ENCODE results near the gene EFNB3. TPM values are rescaled to one million over a fixed set of nuclear protein-coding genes. Genes with fewer than 3 reads are reported as not detected.
A peak's percentile ranks its signal among the peaks of the same experiment; 100 is the strongest.

Gene EFNB3
- total RNA-seq, 1 experiment from 2014 or later = 0.07 TPM

GRCh38 chr17:7656958-7657609, 47.9 kb upstream of the EFNB3 start:
- H2AFZ ChIP-seq (ENCODE audit: low read depth, low read length, poor library complexity, severe bottlenecking) = peak overlapping the region; percentile 35
- RAD21 ChIA-PET (ENCODE audit: low non-redundant PET in 1 of 2, low total read pairs in 2 of 2, uncharacterized antibody in 2 of 2, unreplicated experiment in 2 of 2) = no interaction called here
- intact Hi-C loops (cut with micrococcal nuclease) = no loop called here
- H3K27ac ChIP-seq (ENCODE audit: low read depth, low read length) = no peak overlapping the region
- no peak overlapping the region for H3K4me3 ChIP-seq (replicated peaks in 1 of 2; ENCODE audit: low read depth in 1 of 2, low read length in 2 of 2)
- H3K4me2 ChIP-seq (ENCODE audit: low read length) = peak overlapping the region; percentile 23; the same call in 1 of the 2 replicates
- TF ChIP-seq CTCF (IDR thresholded peaks at IDR 0.05 in 2 of 3, conservative IDR thresholded peaks at IDR 0.05 in 1 of 3; ENCODE audit: borderline replicate concordance in 1 of 3, insufficient read depth in 1 of 3, low read depth in 2 of 3, low read length in 2 of 3) (0 out of 6 replicates have a peak, but pooled peaks of 1 of the 3 experiments have one; percentile 7), YY1 (IDR thresholded peaks at IDR 0.05; ENCODE audit: extremely low read depth, insufficient replicate concordance, low read depth, low read length) (no peak)
- no peaks in the 10 kb centered on the region for H3K9me3 ChIP-seq (ENCODE audit: control insufficient read depth in 1 of 2, insufficient read depth in 1 of 2, low read depth in 1 of 2, low read length in 2 of 2)
- DNase-seq (ENCODE audit: low read depth, low spot score) (no peak), ATAC-seq (peak; percentile 50; the same call in 1 of the 2 replicates)
- H3K27me3 ChIP-seq (ENCODE audit: insufficient read depth, low read length) = no peaks in the 10 kb centered on the region; the same call in 1 of the 2 replicates
- no peaks in the 10 kb centered on the region for H4K20me1 ChIP-seq (ENCODE audit: insufficient read depth)
- no peaks in the 10 kb centered on the region for H3K79me2 ChIP-seq (ENCODE audit: insufficient read depth, low read length)
- CTCF ChIA-PET = interaction anchor here (1.3 kb wide), 1 partner anchor 25 kb away, joined by 4 read pairs; no protein-coding TSS in a partner anchor
- H3K9ac ChIP-seq (ENCODE audit: low read length) = no peak overlapping the region
- no TSS peak for BruUV-seq (replicated peaks)
- H3K9me2 ChIP-seq (ENCODE audit: insufficient read depth) = no peaks in the 10 kb centered on the region
- H3K36me3 ChIP-seq (ENCODE audit: control insufficient read depth in 1 of 2, insufficient read depth in 2 of 2, low read length in 2 of 2) = no peaks in the 10 kb centered on the region
- H3K4me1 ChIP-seq (ENCODE audit: control insufficient read depth in 1 of 2, insufficient read depth in 2 of 2, low read length in 2 of 2) = peaks cover 7% of the 10 kb centered on the region in 2 experiments; a peak in 3 of 4 replicates
- POLR2A ChIA-PET = interaction anchor here (1.1 to 1.6 kb wide), 3 partner anchors 28 to 30 kb away, joined by 3 to 5 read pairs (median 5); partner anchors contain the start of genes SAT2 and TP53

GRCh38 chr17:7667656-7668406, 37.2 kb upstream of the EFNB3 start:
- intact Hi-C loops (cut with micrococcal nuclease) = no loop called here
- H3K36me3 ChIP-seq (ENCODE audit: control insufficient read depth in 1 of 2, insufficient read depth in 2 of 2, low read length in 2 of 2) = peaks cover 0 to 11% of the 10 kb centered on the region in 2 experiments; a peak in 2 of 4 replicates
- H3K9ac ChIP-seq (ENCODE audit: low read length) = no peak overlapping the region
- no peak overlapping the region for H3K4me3 ChIP-seq (replicated peaks in 1 of 2; ENCODE audit: low read depth in 1 of 2, low read length in 2 of 2)
- no peak for DNase-seq (ENCODE audit: low read depth, low spot score)
- no peaks in the 10 kb centered on the region for H3K79me2 ChIP-seq (ENCODE audit: insufficient read depth, low read length)
- H3K27me3 ChIP-seq (ENCODE audit: insufficient read depth, low read length) = no peaks in the 10 kb centered on the region
- ChIA-PET CTCF (interaction anchor here (2.0 kb wide), 1 partner anchor 20 kb away, joined by 6 read pairs; the partner anchor contains the start of gene TP53), POLR2A (interaction anchor here (1.7 kb wide), 1 partner anchor 10 kb away, joined by 3 read pairs; no protein-coding TSS in a partner anchor), RAD21 (ENCODE audit: low non-redundant PET in 1 of 2, low total read pairs in 2 of 2, uncharacterized antibody in 2 of 2, unreplicated experiment in 2 of 2) (no interaction called here)
- no peaks in the 10 kb centered on the region for H3K9me2 ChIP-seq (ENCODE audit: insufficient read depth)
- no peaks in the 10 kb centered on the region for H4K20me1 ChIP-seq (ENCODE audit: insufficient read depth)
- TF ChIP-seq POLR2AphosphoS5 (IDR thresholded peaks at IDR 0.05; ENCODE audit: low read depth, low read length) = no peak
- no peak overlapping the region for H3K27ac ChIP-seq (ENCODE audit: low read depth, low read length)
- H2AFZ ChIP-seq (ENCODE audit: low read depth, low read length, poor library complexity, severe bottlenecking) = no peak overlapping the region
- no peak; the same call in 1 of the 2 replicates for ATAC-seq
- no peak overlapping the region for H3K4me2 ChIP-seq (ENCODE audit: low read length)
- no peaks in the 10 kb centered on the region for H3K9me3 ChIP-seq (ENCODE audit: control insufficient read depth in 1 of 2, insufficient read depth in 1 of 2, low read depth in 1 of 2, low read length in 2 of 2)
- no TSS peak for BruUV-seq (replicated peaks)
- no peaks in the 10 kb centered on the region for H3K4me1 ChIP-seq (ENCODE audit: control insufficient read depth in 1 of 2, insufficient read depth in 2 of 2, low read length in 2 of 2)

All from HCT116 (cell line).